GM21526 (cell line): Measurements from ENCODE around the gene TRUB2.
"Not testable (repeated sequence)": the region's sequence is repeated elsewhere in the genome, so short reads cannot be mapped to it uniquely, and the experiment has no call there.

ENCODE experiments used
- ATAC-seq: cut with Tn5 transposase; IDR thresholded peaks from one replicate; pipeline ENCODE4 v1.9.1; 2021; ENCODE audit warnings: moderate library complexity; ENCODE audit not compliant: unreplicated experiment, low FRiP score

Gene TRUB2

GRCh38 chr9:128304136-128304970 lies 17.9 kb downstream of the TRUB2 start:
- no peak for ATAC-seq

- no peak for ATAC-seq
These were observed 23.4 kb downstream of the TRUB2 start for GRCh38 chr9:128298535-128299482.

GRCh38 chr9:128297221-128297773 lies 24.9 kb downstream of the TRUB2 start:
- no peak for ATAC-seq

- ATAC-seq = no peak
These were observed 25.7 kb downstream of the TRUB2 start for GRCh38 chr9:128296340-128297220.

GRCh38 chr9:128294142-128294541 lies 28.1 kb downstream of the TRUB2 start:
- no peak for ATAC-seq

GRCh38 chr9:128293091-128293490 lies 29.2 kb downstream of the TRUB2 start:
- ATAC-seq = no peak

GRCh38 chr9:128292009-128292408 lies 30.2 kb downstream of the TRUB2 start:
- ATAC-seq = no peak

GRCh38 chr9:128288273-128289004 lies 33.8 kb downstream of the TRUB2 start:
- ATAC-seq = no peak

GRCh38 chr9:128286440-128286839 lies 35.8 kb downstream of the TRUB2 start:
- ATAC-seq = no peak

- ATAC-seq = no peak
These were observed 37.0 kb downstream of the TRUB2 start for GRCh38 chr9:128285033-128285784.

GRCh38 chr9:128282500-128282899 lies 39.7 kb downstream of the TRUB2 start:
- no peak for ATAC-seq

- no peak for ATAC-seq
These were observed 42.1 kb downstream of the TRUB2 start for GRCh38 chr9:128280084-128280622.

- ATAC-seq = not testable (repeated sequence)
These were observed 42.9 kb downstream of the TRUB2 start for GRCh38 chr9:128279088-128280073.

GRCh38 chr9:128276574-128277270 lies 45.5 kb downstream of the TRUB2 start:
- ATAC-seq = no peak

- ATAC-seq = peak; percentile 92
These were observed 46.2 kb downstream of the TRUB2 start, which contains the start of gene SWI5 for GRCh38 chr9:128276008-128276573. SWI5 (plus strand) TSS chr9:128276276.
